Activated CD4-positive, CD25-positive, alpha-beta regulatory T cell (primary cell): ENCODE data around the gene DDX39B.
"Not testable (repeated sequence)": the region's sequence is repeated elsewhere in the genome, so short reads cannot be mapped to it uniquely, and the experiment has no call there.

Experiments
- DNase-seq, 4 experiments: peaks; one replicate each; lab custom pipeline; 2025; lab: John Stamatoyannopoulos, UW

The DDX39B gene

GRCh38 chr6:31541658-31542521 is at the start of gene DDX39B:
Gene DDX39B, minus strand, starts transcription at chr6:31542003. Its CDS starts 1,471 bp downstream, at chr6:31540532.
- peak; percentile 73 to 87 (median 84) for DNase-seq

- DNase-seq, result not testable (repeated sequence)
Measured at GRCh38 chr6:31590691-31591090, 48.9 kb upstream of the DDX39B start.

GRCh38 chr6:31588871-31589650 is 47.3 kb upstream of the DDX39B start:
- DNase-seq, result no peak

- DNase-seq, result no peak
Measured at GRCh38 chr6:31587791-31588777, 46.3 kb upstream of the DDX39B start.

- DNase-seq, result peak in 1 of 4 experiments; percentile 8
Measured at GRCh38 chr6:31586599-31587281, 44.9 kb upstream of the DDX39B start.

- no peak for DNase-seq
Measured at GRCh38 chr6:31586008-31586407, 44.2 kb upstream of the DDX39B start, which contains the start of gene LST1. Gene LST1, plus strand, starts transcription at chr6:31586277. Its CDS starts 1,023 bp downstream, at chr6:31587300.

GRCh38 chr6:31585491-31585890 is 43.7 kb upstream of the DDX39B start:
- no peak for DNase-seq

GRCh38 chr6:31582230-31582643 is 40.4 kb upstream of the DDX39B start, which contains the start of gene LTB:
Gene LTB, minus strand, starts transcription at chr6:31582424. Its CDS starts 7 bp downstream, at chr6:31582417.
- DNase-seq, result peak in 3 of 4 experiments; percentile 25 to 72 (median 66)

GRCh38 chr6:31581434-31582229 is 39.8 kb upstream of the DDX39B start:
- no peak for DNase-seq

GRCh38 chr6:31580807-31581433 is 39.1 kb upstream of the DDX39B start:
- peak; percentile 77 to 89 (median 87) for DNase-seq

- DNase-seq, result no peak
Measured at GRCh38 chr6:31580438-31580740, 38.6 kb upstream of the DDX39B start.

- no peak for DNase-seq
Measured at GRCh38 chr6:31579546-31580437, 38.0 kb upstream of the DDX39B start.

- no peak for DNase-seq
Measured at GRCh38 chr6:31579119-31579505, 37.3 kb upstream of the DDX39B start.

- no peak for DNase-seq
Measured at GRCh38 chr6:31578184-31579118, 36.6 kb upstream of the DDX39B start.

- DNase-seq, result no peak
Measured at GRCh38 chr6:31577579-31577966, 35.8 kb upstream of the DDX39B start.

- DNase-seq, result peak in 1 of 4 experiments; percentile 26
Measured at GRCh38 chr6:31576897-31577578, 35.2 kb upstream of the DDX39B start.
